GM19099 (cell line): ENCODE data around the gene LRRC27.

ENCODE experiments used
- POLR2A ChIP-seq: IDR thresholded peaks from 3 replicates; pipeline ENCODE4 v1.6.1; 2011; ENCODE audit warnings: low read depth; ENCODE audit not compliant: insufficient read length; ENCODE audit errors: extremely low read depth

LRRC27 gene

GRCh38 chr10:132420981-132421846 lies 89.2 kb downstream of the LRRC27 start:
- TF ChIP-seq POLR2A = no peak

GRCh38 chr10:132421847-132422751 lies 90.1 kb downstream of the LRRC27 start:
- peak; percentile 11 for TF ChIP-seq POLR2A

GRCh38 chr10:132422903-132423825 lies 91.2 kb downstream of the LRRC27 start:
- TF ChIP-seq POLR2A = peak; percentile 18

- TF ChIP-seq POLR2A = no peak
Measured at GRCh38 chr10:132423966-132424861, 92.2 kb downstream of the LRRC27 start.

- no peak for TF ChIP-seq POLR2A
Measured at GRCh38 chr10:132425029-132425756, 93.2 kb downstream of the LRRC27 start.

- no peak for TF ChIP-seq POLR2A
Measured at GRCh38 chr10:132425757-132426155, 93.8 kb downstream of the LRRC27 start.

GRCh38 chr10:132427006-132427771 lies 95.2 kb downstream of the LRRC27 start:
- no peak for TF ChIP-seq POLR2A

- no peak for TF ChIP-seq POLR2A
Measured at GRCh38 chr10:132427939-132428367, 96.0 kb downstream of the LRRC27 start.

- TF ChIP-seq POLR2A = no peak
Measured at GRCh38 chr10:132428486-132428995, 96.5 kb downstream of the LRRC27 start.
